ENCODE measurements around the gene CHRNA7. TPM values are rescaled to one million over a fixed set of nuclear protein-coding genes. Genes with fewer than 3 reads are reported as not detected.

CHRNA7 gene
- total RNA-seq, 1 donor from 2014 or later: 1.5 TPM

GRCh38 chr15:32218666-32219065 is 188.4 kb downstream of the CHRNA7 start:
- DNase-seq (ENCODE audit: low read depth): no peak
- TF ChIP-seq, protein P1, sequence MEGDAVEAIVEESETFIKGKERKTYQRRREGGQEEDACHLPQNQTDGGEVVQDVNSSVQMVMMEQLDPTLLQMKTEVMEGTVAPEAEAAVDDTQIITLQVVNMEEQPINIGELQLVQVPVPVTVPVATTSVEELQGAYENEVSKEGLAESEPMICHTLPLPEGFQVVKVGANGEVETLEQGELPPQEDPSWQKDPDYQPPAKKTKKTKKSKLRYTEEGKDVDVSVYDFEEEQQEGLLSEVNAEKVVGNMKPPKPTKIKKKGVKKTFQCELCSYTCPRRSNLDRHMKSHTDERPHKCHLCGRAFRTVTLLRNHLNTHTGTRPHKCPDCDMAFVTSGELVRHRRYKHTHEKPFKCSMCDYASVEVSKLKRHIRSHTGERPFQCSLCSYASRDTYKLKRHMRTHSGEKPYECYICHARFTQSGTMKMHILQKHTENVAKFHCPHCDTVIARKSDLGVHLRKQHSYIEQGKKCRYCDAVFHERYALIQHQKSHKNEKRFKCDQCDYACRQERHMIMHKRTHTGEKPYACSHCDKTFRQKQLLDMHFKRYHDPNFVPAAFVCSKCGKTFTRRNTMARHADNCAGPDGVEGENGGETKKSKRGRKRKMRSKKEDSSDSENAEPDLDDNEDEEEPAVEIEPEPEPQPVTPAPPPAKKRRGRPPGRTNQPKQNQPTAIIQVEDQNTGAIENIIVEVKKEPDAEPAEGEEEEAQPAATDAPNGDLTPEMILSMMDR (conservative IDR thresholded peaks at IDR 0.05; ENCODE audit: low read depth, low read length): no peak
- H3K4me3 ChIP-seq (ENCODE audit: low read depth, low read length): no peak overlapping the region

Other genes with a start within 250 kb of the CHRNA7 start
- 0.06 and 1.3 TPM in 2 replicates for gene OTUD7A, start 159.8 kb upstream of the CHRNA7 start, total RNA-seq

All from epithelial cell of proximal tubule (primary cell).